HG03280 (cell line): ENCODE data around the gene EIF4B.
"Not testable (repeated sequence)": the region's sequence is repeated elsewhere in the genome, so short reads cannot be mapped to it uniquely, and the experiment has no call there.

ENCODE experiments used
- ATAC-seq: cut with Tn5 transposase; IDR thresholded peaks from one replicate; pipeline ENCODE4 v1.9.1; 2021; ENCODE audit warnings: mild to moderate bottlenecking, moderate library complexity; ENCODE audit not compliant: unreplicated experiment

Gene EIF4B

DNA sequence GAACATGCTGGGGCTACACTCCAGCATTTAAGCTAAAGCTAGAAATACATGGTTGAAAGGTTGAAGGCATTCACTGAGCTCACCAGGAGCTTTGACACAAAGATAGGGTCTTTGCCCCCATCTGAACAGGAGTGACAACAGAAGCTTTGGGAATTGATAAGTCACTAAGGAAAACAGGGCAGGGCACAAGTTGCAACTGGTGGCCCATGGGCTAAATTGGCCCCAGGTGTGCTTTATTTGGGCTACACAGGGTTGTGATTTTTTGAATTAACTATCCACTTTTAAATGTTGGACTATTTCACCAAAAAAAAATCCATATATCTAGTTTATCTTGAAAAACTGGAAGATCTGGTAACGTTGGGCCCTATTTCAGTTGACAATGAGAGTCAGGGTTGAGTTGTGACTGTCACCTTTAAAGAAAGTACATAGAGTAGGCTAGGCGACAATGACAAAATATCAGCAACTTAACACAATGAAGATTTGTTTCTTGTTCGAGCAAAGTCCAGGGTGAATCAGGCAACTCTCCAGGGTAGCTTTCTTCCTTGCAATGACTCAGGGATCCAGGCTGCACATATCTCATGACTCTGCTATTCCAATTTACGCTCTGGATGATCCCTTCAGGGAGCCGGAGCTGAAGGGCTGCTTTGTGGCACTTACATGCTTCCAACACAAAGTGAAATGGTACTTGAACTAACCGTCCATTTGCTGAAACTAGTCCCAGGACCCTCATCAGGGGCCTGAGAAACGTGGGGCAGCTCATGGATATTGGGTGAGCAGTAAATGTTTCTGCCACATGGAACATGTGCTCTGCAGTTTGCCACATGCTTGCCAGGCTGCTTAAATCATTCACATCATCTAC lies 13.3 kb upstream of the EIF4B start:
- no peak for ATAC-seq

- no peak for ATAC-seq
Measured at GRCh38 chr12:52993558-52993869, 12.7 kb upstream of the EIF4B start.

- no peak for ATAC-seq
Measured at GRCh38 chr12:53004178-53004577, 2.1 kb upstream of the EIF4B start.

DNA sequence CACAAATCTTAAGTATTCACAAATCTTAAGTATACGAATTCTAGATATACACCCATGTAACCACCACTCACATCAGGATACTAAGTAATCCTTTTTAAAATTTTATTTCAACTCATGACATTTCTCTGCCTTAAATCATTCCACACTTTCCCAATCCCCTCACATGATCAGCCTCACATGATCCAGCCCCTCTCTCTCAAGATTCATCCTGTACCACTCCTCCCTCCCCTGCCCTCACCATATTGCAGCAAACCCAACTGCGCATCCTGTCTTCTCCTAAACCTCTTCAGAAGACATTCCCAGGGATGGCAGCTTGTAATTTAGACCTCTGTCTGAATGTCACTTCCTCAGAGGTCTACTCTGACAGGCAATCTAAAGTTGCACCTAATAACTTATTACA lies 1.7 kb upstream of the EIF4B start:
- ATAC-seq = no peak

DNA sequence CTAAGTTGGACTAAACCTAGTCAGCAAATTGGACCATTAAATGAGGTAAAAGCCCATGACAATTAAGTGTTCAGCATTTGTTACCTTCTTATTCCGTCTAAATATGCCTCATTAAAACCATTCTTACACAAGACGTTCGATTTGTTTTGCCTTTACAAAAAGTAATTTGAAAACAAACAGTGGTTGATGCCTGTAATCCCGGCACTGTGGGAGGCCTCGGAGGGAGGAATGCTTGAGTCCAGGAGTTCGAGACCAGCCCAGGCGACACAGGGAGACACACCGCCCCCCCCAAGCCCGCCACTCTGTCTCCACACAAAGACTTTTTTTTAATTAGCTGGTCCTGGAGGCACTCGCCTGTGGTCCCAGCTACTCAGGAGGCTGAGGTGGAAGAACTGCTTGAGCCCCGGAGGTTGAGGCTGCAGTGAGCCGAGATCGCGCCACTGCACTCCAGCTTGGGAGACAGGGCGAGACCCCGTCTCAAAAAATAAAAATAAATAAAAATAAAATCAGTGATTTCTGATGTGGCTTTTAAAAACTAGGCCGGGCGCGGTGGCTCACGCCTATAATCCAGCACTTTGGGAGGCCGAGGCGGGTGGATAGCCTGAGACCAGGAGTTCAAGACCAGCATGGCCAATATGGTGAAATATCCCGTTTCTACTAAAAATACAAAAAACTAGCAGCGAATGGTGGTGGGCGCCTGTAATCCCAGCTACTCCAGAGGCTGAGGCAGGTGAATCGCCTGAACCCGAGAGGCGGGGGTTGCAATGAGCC lies 856 bp upstream of the EIF4B start:
- no peak for ATAC-seq

GRCh38 chr12:53006810-53007309 lies 604 bp downstream of the EIF4B start:
- no peak for ATAC-seq

DNA sequence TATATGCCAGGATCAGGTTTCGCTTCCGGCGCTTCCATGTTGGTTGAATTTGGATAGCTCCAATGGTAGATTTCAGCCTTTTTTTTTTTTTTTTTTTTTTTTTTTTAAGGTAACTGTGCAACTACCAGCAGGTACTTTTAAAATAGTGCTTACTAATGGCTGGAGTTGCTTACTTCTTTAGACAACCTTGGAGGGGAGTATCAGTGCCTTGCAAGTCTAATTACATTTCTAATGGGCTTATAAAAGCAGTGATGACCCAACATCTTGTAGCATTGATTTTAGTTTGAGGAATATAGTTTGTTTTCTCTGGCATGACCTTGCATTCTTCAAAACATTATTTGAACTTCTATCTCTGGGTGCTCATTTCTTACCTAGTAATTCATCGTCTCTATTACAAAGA lies 1.1 kb downstream of the EIF4B start:
- no peak for ATAC-seq

GRCh38 chr12:53008760-53009159 lies 2.5 kb downstream of the EIF4B start:
- not testable (repeated sequence) for ATAC-seq

- ATAC-seq = no peak
Measured at GRCh38 chr12:53010955-53011354, 4.7 kb downstream of the EIF4B start.

GRCh38 chr12:53011889-53012288 lies 5.6 kb downstream of the EIF4B start:
- ATAC-seq = no peak

DNA sequence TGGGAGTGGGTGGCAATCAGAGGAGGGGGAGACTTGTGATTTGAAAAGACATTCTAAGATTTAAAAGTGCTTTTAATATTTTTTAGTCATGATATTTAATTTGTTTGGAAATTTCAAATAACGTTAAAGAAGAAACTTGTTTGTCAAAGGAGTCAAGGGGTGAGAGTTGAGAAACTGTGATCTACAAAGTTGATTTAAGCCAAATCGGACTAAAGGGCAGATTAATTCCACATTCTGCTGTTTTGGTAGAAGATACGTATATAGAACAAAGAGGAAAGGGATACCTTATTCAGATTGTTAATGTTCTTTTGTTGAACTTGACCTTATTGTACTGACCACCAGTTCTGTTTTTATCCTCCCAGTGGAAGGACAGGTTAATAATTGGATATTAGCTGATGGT lies 6.7 kb downstream of the EIF4B start:
- no peak for ATAC-seq

- ATAC-seq = no peak
Measured at GRCh38 chr12:53014709-53015108, 8.5 kb downstream of the EIF4B start.

DNA sequence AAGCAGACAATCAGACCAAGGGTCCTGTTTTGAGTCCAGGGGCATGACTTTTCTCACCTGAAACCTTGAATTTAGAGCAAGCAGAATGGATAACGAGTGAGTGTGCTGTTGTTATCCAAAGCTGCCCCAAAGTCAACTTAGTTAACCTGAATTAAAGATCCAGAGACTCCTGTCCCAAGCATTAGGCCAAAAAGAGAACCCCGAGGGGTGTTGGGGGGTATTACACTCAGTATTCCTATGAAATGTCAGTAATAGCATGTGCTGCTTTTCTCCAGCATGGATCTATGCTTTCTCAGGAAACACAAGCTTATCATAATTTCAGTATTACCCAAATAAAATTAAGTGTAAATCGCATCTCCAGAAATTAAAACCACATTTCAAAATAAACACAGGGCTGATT lies 19.0 kb downstream of the EIF4B start:
- ATAC-seq = no peak

GRCh38 chr12:53027014-53027413 lies 20.8 kb downstream of the EIF4B start:
- ATAC-seq = not testable (repeated sequence)

- no peak for ATAC-seq
Measured at GRCh38 chr12:53031616-53032015, 25.4 kb downstream of the EIF4B start.

DNA sequence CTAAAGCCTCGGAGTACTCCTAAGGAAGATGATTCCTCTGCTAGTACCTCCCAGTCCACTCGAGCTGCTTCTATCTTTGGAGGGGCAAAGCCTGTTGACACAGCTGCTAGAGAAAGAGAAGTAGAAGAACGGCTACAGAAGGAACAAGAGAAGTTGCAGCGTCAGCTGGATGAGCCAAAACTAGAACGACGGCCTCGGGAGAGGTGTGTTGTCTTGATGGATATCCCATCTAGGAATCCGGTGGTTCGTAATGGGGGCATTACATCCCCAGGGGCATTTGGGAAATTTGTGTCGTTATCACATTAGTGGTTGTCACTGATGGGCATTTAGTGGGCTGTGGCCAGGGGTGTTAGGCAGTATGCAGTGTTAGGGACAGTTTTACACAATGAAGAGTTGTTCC lies 27.6 kb downstream of the EIF4B start:
- not testable (repeated sequence) for ATAC-seq

GRCh38 chr12:53034459-53034858 lies 28.2 kb downstream of the EIF4B start:
- no peak for ATAC-seq

DNA sequence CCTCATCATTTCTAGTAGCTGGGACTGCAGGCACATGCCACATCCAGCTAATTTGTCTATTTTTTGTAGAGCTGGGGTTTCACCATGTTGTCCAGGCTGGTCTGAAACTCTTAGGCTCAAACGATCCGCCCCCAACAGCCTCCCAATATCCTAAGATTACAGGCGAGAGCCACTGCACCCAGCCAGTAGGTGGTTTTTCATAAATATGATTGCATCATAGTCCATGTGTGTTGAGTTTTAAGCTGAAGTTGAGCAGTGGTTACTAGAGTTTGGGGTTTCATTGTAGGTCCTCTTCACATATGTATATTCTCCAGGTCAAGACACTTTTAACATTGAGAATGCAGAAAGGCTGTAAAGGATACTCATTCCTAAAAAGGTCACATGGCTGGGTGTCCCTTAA lies 30.5 kb downstream of the EIF4B start:
- ATAC-seq = no peak

- no peak for ATAC-seq
Measured at GRCh38 chr12:53039851-53040250, 33.6 kb downstream of the EIF4B start.

DNA sequence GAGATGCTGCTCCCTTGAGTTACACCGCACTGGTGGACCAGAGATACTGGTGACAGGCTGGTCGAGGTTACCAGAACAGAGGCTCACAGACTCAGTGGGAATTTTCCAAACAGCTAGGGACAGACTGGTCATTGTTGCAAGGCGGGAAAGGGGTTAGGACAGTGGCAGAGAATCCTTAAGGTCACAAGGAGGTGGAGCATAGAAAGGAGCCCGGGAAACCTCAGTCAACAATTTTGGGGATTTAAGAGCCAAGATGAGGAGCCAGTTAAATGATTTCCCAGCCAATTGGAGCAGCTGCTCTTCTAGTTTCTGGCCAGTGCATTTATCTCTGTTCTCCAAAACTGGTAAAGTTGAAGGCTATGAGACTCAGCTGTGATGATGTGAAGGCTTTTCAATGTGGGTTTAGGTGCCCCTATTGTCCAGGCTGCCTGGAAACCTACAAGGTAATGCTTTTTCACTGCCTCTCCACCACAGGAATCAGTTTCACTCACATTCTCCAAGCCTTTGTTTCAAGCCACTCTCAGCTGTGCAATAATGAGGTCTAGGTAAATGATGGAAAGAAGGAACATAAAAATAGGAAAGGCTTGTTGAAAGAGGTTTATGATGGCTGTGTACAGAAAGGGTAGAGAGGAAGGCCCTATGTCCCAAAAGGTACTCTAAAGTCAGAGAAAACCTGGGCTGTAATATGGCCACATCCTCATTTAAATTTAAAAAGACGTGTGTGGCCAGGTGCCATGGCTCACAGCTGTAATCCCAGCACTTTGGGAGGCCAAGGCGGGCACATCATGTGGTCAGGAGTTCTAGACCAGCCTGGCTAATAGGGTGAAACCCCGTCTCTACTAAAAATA lies 36.6 kb downstream of the EIF4B start:
- no peak for ATAC-seq

- no peak for ATAC-seq
Measured at GRCh38 chr12:53044052-53044581, 37.9 kb downstream of the EIF4B start.
